EH (cell line): ENCODE data around the gene OXGR1.

ENCODE experiments used
- DNase-seq: peaks from one replicate; pipeline ENCODE4 v3.0.0-alpha.2; 2015; ENCODE audit warnings: low read depth

The OXGR1 gene

GRCh38 chr13:96963786-96964475, 30.3 kb downstream of the OXGR1 start:
- no peak for DNase-seq

DNA sequence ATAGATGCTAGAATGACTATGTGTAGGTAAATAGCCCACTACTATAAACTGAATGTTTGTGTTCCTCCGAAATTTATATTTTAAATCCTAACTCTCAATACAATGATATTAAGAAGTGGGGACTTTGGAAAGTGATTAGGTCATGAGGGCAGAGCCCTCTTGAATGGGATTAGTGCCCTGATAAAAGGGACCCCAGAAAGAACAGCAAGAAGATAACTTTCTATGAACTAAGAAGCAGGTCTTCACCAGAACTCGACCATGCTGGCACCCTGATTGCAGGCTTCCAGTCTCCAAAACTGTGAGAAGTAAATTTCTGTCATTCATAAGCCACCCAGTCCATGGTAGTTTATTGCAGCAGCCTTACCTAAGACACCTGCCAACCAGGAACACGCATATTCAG, 33.9 kb downstream of the OXGR1 start:
- DNase-seq: no peak

GRCh38 chr13:96958286-96958891, 35.9 kb downstream of the OXGR1 start:
- DNase-seq: peak; percentile 21

GRCh38 chr13:96952595-96952994, 41.7 kb downstream of the OXGR1 start:
- DNase-seq: no peak

DNA sequence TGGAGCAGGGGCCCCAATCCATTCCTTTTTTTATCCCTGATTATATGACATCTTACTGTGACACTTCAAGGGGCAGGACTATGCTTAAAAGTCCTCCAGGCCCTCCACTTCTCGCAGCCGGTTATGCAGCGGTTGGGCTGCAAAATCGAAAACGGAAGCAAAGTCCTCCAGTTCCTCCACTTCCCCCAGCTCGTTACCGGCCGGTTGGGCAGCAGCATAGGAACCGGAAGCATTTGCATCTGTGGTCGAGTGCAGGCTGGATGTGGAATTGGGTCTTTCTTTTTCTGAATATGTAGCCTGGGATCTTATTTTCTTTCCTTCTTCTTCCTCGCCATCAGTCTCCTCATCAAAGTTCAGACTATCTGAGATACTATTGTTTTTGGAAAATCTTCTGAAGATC, 46.1 kb downstream of the OXGR1 start:
- no peak for DNase-seq

GRCh38 chr13:96947343-96947910, 46.8 kb downstream of the OXGR1 start:
- no peak for DNase-seq

GRCh38 chr13:96946709-96947311, 47.5 kb downstream of the OXGR1 start:
- DNase-seq: no peak

DNA sequence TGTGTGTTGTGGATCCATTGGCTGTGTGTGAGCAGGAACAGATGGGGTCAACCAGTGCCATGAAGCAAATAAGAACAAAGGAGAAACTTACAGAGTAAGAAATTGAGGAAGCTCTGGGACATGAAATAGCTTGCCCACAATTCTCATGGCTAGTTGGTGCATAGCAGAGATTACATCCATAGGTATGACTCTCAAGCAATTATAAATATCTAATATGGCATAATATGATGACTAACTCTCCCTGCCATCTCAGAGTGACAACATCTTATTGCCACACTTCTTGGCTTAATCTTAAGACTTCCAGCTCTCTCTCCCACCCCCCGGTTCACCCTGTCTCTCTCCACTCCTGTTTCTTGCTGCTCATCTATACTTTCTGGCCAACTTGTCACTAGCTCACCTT, 53.3 kb downstream of the OXGR1 start:
- DNase-seq: no peak

GRCh38 chr13:96935901-96936300, 58.4 kb downstream of the OXGR1 start:
- no peak for DNase-seq
